GM23248 (cell line): Measurements from ENCODE around the gene DMWD. TPM values are rescaled to one million over a fixed set of nuclear protein-coding genes. Genes with fewer than 3 reads are reported as not detected.

Experiments used
- DNase-seq: peaks from one replicate; pipeline ENCODE4 v3.0.0-alpha.2; 2015
- H2AFZ ChIP-seq: fragments of 200-600 bp; sonication (generic); 2 replicates; pipeline ENCODE4 v1.6.1; 2016; ENCODE audit warnings: antibody characterized with exemption
- H3F3A ChIP-seq: fragments of 200-600 bp; sonication (generic); 2 replicates; pipeline ENCODE4 v1.6.1; 2016; ENCODE audit warnings: mild to moderate bottlenecking, antibody characterized with exemption, mixed run types; ENCODE audit not compliant: insufficient read depth
- H3K27ac ChIP-seq: fragments of 200-600 bp; sonication (generic); 2 replicates; pipeline ENCODE4 v1.5.1; 2016; ENCODE audit warnings: mild to moderate bottlenecking
- H3K27me3 ChIP-seq: fragments of 200-600 bp; sonication (generic); replicated peaks from 2 replicates; pipeline ENCODE4 v1.6.1; 2016; ENCODE audit warnings: mild to moderate bottlenecking; ENCODE audit not compliant: insufficient read depth
- H3K36me3 ChIP-seq: fragments of 200-600 bp; sonication (generic); 2 replicates; pipeline ENCODE4 v1.6.1; 2016; ENCODE audit warnings: low read depth, mild to moderate bottlenecking
- H3K4me1 ChIP-seq: fragments of 200-600 bp; sonication (generic); 2 replicates; pipeline ENCODE4 v1.6.1; 2016; ENCODE audit warnings: mild to moderate bottlenecking; ENCODE audit not compliant: insufficient read depth
- H3K4me2 ChIP-seq: fragments of 200-600 bp; sonication (generic); one replicate; pipeline ENCODE4 v1.6.1; 2016; ENCODE audit warnings: mild to moderate bottlenecking; ENCODE audit not compliant: unreplicated experiment
- H3K4me3 ChIP-seq: fragments of 200-600 bp; sonication (generic); 2 replicates; pipeline ENCODE4 v1.5.1; 2016; ENCODE audit warnings: mild to moderate bottlenecking
- H3K79me2 ChIP-seq: fragments of 200-600 bp; sonication (generic); 2 replicates; pipeline ENCODE4 v1.6.1; 2016; ENCODE audit warnings: mild to moderate bottlenecking; ENCODE audit not compliant: insufficient read depth
- H3K9ac ChIP-seq: fragments of 200-600 bp; sonication (generic); 2 replicates; pipeline ENCODE4 v1.6.1; 2016; ENCODE audit warnings: mild to moderate bottlenecking
- H3K9me2 ChIP-seq: fragments of 200-600 bp; sonication (generic); 2 replicates; pipeline ENCODE4 v1.6.1; 2016; ENCODE audit warnings: mixed run types, mild to moderate bottlenecking, moderate library complexity; ENCODE audit not compliant: insufficient read depth
- H3K9me3 ChIP-seq: fragments of 200-600 bp; sonication (generic); one replicate; pipeline ENCODE4 v1.6.1; 2017; ENCODE audit warnings: low read depth
- H4K20me1 ChIP-seq: fragments of 200-600 bp; sonication (generic); 2 replicates; pipeline ENCODE4 v1.6.0; 2016; ENCODE audit not compliant: insufficient read depth
- EZH2 ChIP-seq: fragments of 200-600 bp; sonication (generic); IDR thresholded peaks from 2 replicates; pipeline ENCODE4 v1.6.1; 2018; ENCODE audit warnings: antibody characterized with exemption, mild to moderate bottlenecking; ENCODE audit not compliant: insufficient read depth, poor library complexity, severe bottlenecking
- EZH2phosphoT487 ChIP-seq: fragments of 200-600 bp; sonication (generic); IDR thresholded peaks from 2 replicates; pipeline ENCODE4 v1.6.1; 2018; ENCODE audit warnings: antibody characterized with exemption, moderate library complexity, mild to moderate bottlenecking, low read depth; ENCODE audit not compliant: insufficient read depth
- WGBS, 2 experiments: methylation state at CpG; one replicate each; pipeline ENCODE4 v1.1.6; 2015 to 2017; ENCODE audit warnings: low lambda C conversion rate in 2 of 2, low coverage in 1 of 2; ENCODE audit errors: missing lambda C conversion rate in 2 of 2; 5-methylcytosine and 5-hydroxymethylcytosine counted together
- in situ Hi-C: fragments of 300-500 bp; cut with MboI; formaldehyde crosslinking; loops from 2 replicates; pipeline ENCODE4 v1.15.0; 2020
- polyA plus RNA-seq: library from polyadenylated mRNA; unstranded; fragments of >200 nt; fragmentation: Nextera tagmentation; extraction: Ambion mirVana; gene quantifications from 2 replicates; pipeline ENCODE4 v1.2.1, GENCODE V29; 2016
- total RNA-seq: library from RNA; depleted of rRNA; stranded (reverse); fragments of >200 nt; shearing (Covaris generic); gene quantifications from 2 replicates; pipeline ENCODE4 v1.2.3, GENCODE V29; 2014

Gene DMWD
- total and polyA plus RNA-seq, 2 experiments from 2014 or later = 11.5 to 32.6 TPM

DNA sequence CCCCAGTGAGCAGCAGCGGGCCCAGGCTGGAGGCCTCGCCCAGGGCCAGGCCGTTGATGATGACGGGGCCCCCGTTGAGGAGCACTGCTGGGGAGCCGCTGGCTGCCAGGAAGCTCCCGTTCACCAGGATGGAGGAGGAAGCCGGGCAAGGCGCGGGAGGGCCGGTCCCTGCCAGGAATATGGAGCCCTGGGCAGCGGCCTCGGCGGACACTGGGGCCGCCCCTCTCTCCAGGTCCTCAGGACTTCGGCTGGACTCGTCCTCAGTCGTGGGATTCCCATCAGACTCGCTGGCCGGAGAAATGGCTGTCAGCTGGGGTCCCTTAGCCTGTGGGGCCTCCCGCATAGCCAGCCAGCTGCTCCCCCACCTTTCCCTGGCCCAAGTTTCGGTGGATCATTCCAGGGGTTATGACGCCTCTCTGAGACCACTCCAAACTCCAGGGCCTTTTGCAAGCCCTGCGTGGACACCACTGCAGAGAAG is 25.7 kb downstream of the DMWD start:
- peaks cover 5% of the 10 kb centered on the region; the same call in 1 of the 2 replicates for H3K4me1 ChIP-seq
- in situ Hi-C loops = no loop called here
- DNase-seq = peak; percentile 71

DNA sequence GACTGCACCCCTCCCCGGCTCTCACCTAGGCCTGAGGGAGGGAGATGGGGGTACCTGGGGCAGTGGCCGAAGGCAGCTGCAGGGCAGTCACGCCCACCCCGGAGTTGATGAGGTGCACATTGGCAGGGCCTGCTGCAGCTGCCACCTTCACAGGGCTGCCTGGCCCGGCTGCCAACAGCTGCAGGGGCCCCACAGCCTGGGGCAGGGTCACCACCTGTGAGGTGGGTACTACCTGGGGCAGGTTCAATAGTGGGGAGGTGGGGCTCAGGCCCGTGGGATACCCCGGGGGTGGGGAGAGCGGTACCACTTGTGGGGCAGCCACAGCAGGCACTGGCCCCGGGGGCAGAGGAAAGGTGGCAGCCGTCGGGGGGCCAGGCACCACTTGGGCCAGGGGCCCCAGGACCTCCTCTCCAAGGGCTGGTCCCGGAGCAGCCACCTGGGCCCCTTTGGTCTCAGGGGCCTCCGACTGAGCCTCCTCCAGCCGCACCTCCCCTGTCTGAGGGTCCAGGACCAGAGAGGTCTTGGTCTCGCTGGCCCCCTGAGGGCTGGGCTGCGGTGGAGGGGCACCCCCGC is 26.3 kb downstream of the DMWD start:
- H3K4me3 ChIP-seq = peak overlapping the region; percentile 95

More for the DNA sequence above, 25.7 kb downstream of the DMWD start:
- no peaks in the 10 kb centered on the region for H3K9me3 ChIP-seq
- H3K36me3 ChIP-seq = no peaks in the 10 kb centered on the region
- H3K9ac ChIP-seq = peak overlapping the region; percentile 95
- no peaks in the 10 kb centered on the region for H4K20me1 ChIP-seq
- TF ChIP-seq EZH2phosphoT487 (no peak), EZH2 (no peak)
- peaks cover 18% of the 10 kb centered on the region; the same call in 1 of the 2 replicates for H3K79me2 ChIP-seq
- 2 to 3% methylated on average over 20 to 21 of the region's 24 CpGs for WGBS, 2 experiments
- no peaks in the 10 kb centered on the region for H3K27me3 ChIP-seq
- H3K4me2 ChIP-seq = peak overlapping the region; percentile 95
- peaks cover 7% of the 10 kb centered on the region; the same call in 1 of the 2 replicates for H3F3A ChIP-seq
- peak overlapping the region; percentile 95 for H3K4me3 ChIP-seq
- H3K9me2 ChIP-seq = no peaks in the 10 kb centered on the region
- H2AFZ ChIP-seq = peak overlapping the region; percentile 52
- H3K27ac ChIP-seq = peak overlapping the region; percentile 94

DNA sequence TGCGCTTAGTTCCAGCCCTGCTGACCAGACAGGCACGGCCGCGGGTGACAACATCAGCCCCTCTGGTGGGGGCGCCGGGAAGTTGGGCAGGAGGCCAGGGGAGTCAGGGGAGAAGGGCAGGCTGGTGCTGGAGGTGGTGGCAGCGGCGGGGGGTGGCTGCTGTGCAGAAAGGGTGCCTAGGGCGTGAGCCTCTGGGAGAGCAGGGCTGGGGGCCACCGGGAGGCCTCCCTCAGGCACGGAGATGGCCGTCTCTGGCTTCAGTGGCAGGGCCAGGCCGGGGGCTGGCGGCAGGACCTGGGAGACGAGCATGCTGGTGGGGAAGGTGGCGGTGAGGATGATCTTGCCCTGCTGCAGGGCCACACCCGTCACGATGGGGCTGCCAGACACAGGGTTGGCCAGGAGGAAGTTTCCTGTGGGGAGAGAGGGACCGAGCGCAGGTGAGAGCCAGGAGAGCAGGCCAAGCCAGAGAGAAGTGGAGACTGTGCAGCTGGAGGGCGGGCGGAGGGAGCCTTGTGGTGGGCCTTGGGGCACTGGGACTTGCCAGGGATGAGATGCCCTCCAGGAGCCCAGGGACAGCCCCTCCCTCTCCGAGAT is 26.8 kb downstream of the DMWD start:
- Histone ChIP-seq H3K4me1 (peaks cover 5% of the 10 kb centered on the region; the same call in 1 of the 2 replicates), H3F3A (peaks cover 5% of the 10 kb centered on the region; the same call in 1 of the 2 replicates), H3K4me2 (no peak overlapping the region), H3K9me3 (no peaks in the 10 kb centered on the region), H3K36me3 (no peaks in the 10 kb centered on the region), H3K27me3 (no peaks in the 10 kb centered on the region), H3K4me3 (no peak overlapping the region), H3K9me2 (no peaks in the 10 kb centered on the region), H3K27ac (no peak overlapping the region), H4K20me1 (no peaks in the 10 kb centered on the region), H2AFZ (no peak overlapping the region), H3K9ac (peak overlapping the region; percentile 95; the same call in 1 of the 2 replicates), H3K79me2 (peaks cover 18% of the 10 kb centered on the region; the same call in 1 of the 2 replicates)
- WGBS, 2 experiments = 86% methylated on average over 18 to 23 of the region's 23 CpGs
- no peak for TF ChIP-seq EZH2
- no peak for TF ChIP-seq EZH2phosphoT487
- in situ Hi-C loops = no loop called here
- DNase-seq = no peak

More for the DNA sequence above, 26.3 kb downstream of the DMWD start:
- DNase-seq = no peak
- Histone ChIP-seq H3K9me2 (no peaks in the 10 kb centered on the region), H3F3A (peaks cover 5% of the 10 kb centered on the region; the same call in 1 of the 2 replicates), H3K79me2 (peaks cover 18% of the 10 kb centered on the region; the same call in 1 of the 2 replicates), H3K4me2 (peak overlapping the region; percentile 95), H3K27ac (peak overlapping the region; percentile 94), H3K4me1 (peaks cover 5% of the 10 kb centered on the region; the same call in 1 of the 2 replicates), H3K27me3 (no peaks in the 10 kb centered on the region), H2AFZ (0 out of 2 replicates have a peak overlapping the region, but pooled peaks have one; percentile 52), H3K36me3 (no peaks in the 10 kb centered on the region), H4K20me1 (no peaks in the 10 kb centered on the region), H3K9ac (peak overlapping the region; percentile 95), H3K9me3 (no peaks in the 10 kb centered on the region)
- TF ChIP-seq EZH2 = no peak
- TF ChIP-seq EZH2phosphoT487 = no peak
- in situ Hi-C loops = no loop called here
- 61 to 77% methylated on average over 7 to 16 of the region's 17 CpGs for WGBS, 2 experiments

- TF ChIP-seq EZH2 (no peak), EZH2phosphoT487 (no peak)
- peaks cover 5% of the 10 kb centered on the region; the same call in 1 of the 2 replicates for H3K4me1 ChIP-seq
- 63 to 66% methylated on average over 19 to 21 of the region's 21 CpGs for WGBS, 2 experiments
- no peak overlapping the region for H3K4me2 ChIP-seq
- no peaks in the 10 kb centered on the region for H3K27me3 ChIP-seq
- peaks cover 18% of the 10 kb centered on the region; the same call in 1 of the 2 replicates for H3K79me2 ChIP-seq
- no peak overlapping the region for H2AFZ ChIP-seq
- no peaks in the 10 kb centered on the region for H3K9me2 ChIP-seq
- DNase-seq = no peak
- no peak overlapping the region for H3K4me3 ChIP-seq
- H3K36me3 ChIP-seq = no peaks in the 10 kb centered on the region
- no peak overlapping the region for H3K9ac ChIP-seq
- no peaks in the 10 kb centered on the region for H4K20me1 ChIP-seq
- H3K9me3 ChIP-seq = no peaks in the 10 kb centered on the region
- H3F3A ChIP-seq = peaks cover 5% of the 10 kb centered on the region; the same call in 1 of the 2 replicates
- H3K27ac ChIP-seq = no peak overlapping the region
- in situ Hi-C loops = no loop called here
Measured at GRCh38 chr19:45764945-45765701, 27.5 kb downstream of the DMWD start.
